SH-SY5Y (cell line): ENCODE data around the gene LRTM2.

Experiments used
- GATA2 ChIP-seq: IDR thresholded peaks from 2 replicates; pipeline ENCODE4 v1.6.1; 2011; ENCODE audit warnings: mild to moderate bottlenecking, low read depth, low read length
- GATA3 ChIP-seq: IDR thresholded peaks from 2 replicates; pipeline ENCODE4 v1.6.1; 2011; ENCODE audit warnings: low read depth, mild to moderate bottlenecking, low read length, moderate library complexity

DNA sequence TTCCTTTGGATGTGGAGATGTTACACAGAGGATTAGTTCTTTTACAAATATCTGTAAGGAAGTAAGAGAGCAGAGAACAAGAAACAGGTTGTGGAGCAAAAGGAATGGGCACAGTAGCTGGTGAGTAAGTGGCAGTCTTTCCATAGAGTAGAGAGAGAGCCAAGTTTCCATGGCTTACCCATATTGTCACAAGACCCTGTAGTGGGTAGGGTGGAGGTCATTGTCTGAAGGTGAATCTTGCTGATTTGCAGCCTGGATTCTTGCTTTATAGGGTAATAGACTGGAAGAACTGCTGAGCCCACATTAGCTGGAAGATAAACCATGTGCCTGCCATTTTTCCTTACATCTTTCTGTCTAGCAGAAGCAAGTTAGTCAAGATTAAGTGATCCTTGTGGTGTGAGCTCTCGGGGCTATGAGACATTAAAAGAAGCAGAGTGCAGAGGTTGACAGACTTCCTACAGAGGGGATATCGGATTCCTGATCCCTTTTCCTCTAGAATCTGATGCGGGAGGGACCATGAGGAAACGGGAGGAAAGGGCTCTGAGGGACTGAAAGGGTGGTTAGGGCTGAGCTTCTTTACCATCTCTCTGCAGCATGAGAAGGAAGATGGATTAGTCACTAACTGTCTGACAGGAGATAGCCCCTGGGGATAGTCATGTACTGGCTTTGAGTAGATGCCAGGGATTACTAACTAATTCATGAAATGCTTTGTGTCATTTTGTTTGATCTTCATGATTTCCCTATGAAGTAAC lies 44.0 kb upstream of the LRTM2 start:
- TF ChIP-seq GATA3 (no peak), GATA2 (0 out of 2 replicates have a peak, but pooled peaks have one; percentile 8)
